Stimulated activated naive B cell treated with anti-CD40 and anti-IgM and Interleukin-4, amounts not matched to agents 10 μg/mL and 1 μg/mL and 100 μg/mL, for 72 hours (primary cell): ENCODE measurements around the gene FDCSP.

Experiments used
- ATAC-seq, 2 donors: fragments of 150-1000 bp; cut with Tn5 transposase; replicated peaks; 2 replicates each; pipeline ENCODE4 v1.10.0; 2021; ENCODE audit warnings: moderate library complexity in 1 of 2
- DNase-seq: peaks from one replicate; pipeline ENCODE4 v3.0.0; 2021
- H3K27ac Mint-ChIP-seq: one replicate; pipeline ENCODE4 v1.8.0; 2022; ENCODE audit warnings: mild to moderate bottlenecking, mixed read lengths
- H3K27me3 Mint-ChIP-seq, 2 donors: one replicate each; pipeline ENCODE4 v1.8.0; 2022; ENCODE audit warnings: mixed read lengths in 2 of 2
- H3K36me3 Mint-ChIP-seq, 2 donors: one replicate each; pipeline ENCODE4 v1.8.0; 2022; ENCODE audit warnings: mixed read lengths in 2 of 2, mild to moderate bottlenecking in 1 of 2
- H3K4me1 Mint-ChIP-seq, 2 donors: one replicate each; pipeline ENCODE4 v1.8.0; 2022; ENCODE audit warnings: mixed read lengths in 2 of 2, mild to moderate bottlenecking in 1 of 2
- H3K4me3 Mint-ChIP-seq, 2 donors: one replicate each; pipeline ENCODE4 v1.8.0; 2022; ENCODE audit warnings: mild to moderate bottlenecking in 2 of 2, mixed read lengths in 2 of 2, moderate library complexity in 1 of 2
- H3K9me3 Mint-ChIP-seq, 2 donors: one replicate each; pipeline ENCODE4 v1.8.0; 2022; ENCODE audit warnings: mixed read lengths in 2 of 2, mild to moderate bottlenecking in 1 of 2

Gene FDCSP

DNA sequence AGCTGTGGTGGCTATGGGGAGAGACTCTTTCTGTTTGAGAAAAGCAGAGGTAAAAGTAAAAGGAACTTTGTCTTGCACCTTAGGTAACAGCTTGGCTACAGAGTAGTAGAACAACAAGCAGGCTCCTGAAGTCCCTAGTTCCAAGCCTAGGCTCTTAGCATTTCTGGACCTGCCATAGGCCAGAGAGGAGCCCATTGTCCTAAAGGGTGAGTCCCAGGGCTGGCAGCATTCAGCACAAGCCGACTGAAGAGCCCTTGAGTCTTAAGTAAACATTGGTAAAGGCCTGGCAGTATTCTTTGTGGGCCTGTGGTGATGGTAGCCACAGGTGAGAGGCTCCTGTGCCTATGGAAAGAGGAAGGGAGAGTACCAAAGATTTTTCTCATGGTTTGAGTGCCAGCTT, 54.6 kb downstream of the FDCSP start:
- H3K4me3 Mint-ChIP-seq = no peak overlapping the region
- no peak overlapping the region for H3K27ac Mint-ChIP-seq
- no peaks in the 10 kb centered on the region for H3K27me3 Mint-ChIP-seq
- H3K36me3 Mint-ChIP-seq = no peaks in the 10 kb centered on the region
- DNase-seq (no peak), ATAC-seq (no peak)
- peaks cover 0 to 3% of the 10 kb centered on the region in 2 donors for H3K9me3 Mint-ChIP-seq
- H3K4me1 Mint-ChIP-seq = no peaks in the 10 kb centered on the region
